ENCODE results near the gene DCC. TPM values are rescaled to one million over a fixed set of nuclear protein-coding genes. Genes with fewer than 3 reads are reported as not detected.

The DCC gene
- total and polyA plus RNA-seq, 9 donors = under 0.01 to 0.77 (median 0.30) TPM; not detected in 3

DNA sequence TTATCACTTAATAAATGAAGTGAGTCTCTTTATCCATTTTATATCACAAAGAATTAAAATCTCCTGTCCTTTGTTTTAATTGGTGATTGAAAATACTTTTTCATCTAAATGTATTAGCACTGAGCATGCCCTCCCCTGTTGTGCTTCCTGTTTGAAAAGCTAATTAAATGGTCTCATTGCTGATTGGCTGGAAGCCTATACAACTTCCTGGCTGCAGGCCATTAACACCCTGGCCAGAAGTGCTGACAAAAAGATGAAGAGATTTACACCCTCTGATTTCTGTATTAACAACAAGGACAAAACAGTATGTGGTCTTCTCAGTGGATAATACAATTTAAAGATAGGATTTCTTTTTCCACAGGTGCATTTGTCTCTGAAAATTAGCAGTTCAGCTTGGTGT, 548.0 kb downstream of the DCC start:
- no peak for DNase-seq
- no peaks in the 10 kb centered on the region for H3K36me3 ChIP-seq
- H3K4me3 ChIP-seq = no peak overlapping the region
- intact Hi-C loops (cut with DNase I) = no loop called here
- no peaks in the 10 kb centered on the region for H3K4me1 ChIP-seq (ENCODE audit: insufficient read depth)
- no peak overlapping the region for H3K27ac ChIP-seq
- TF ChIP-seq, protein P1, sequence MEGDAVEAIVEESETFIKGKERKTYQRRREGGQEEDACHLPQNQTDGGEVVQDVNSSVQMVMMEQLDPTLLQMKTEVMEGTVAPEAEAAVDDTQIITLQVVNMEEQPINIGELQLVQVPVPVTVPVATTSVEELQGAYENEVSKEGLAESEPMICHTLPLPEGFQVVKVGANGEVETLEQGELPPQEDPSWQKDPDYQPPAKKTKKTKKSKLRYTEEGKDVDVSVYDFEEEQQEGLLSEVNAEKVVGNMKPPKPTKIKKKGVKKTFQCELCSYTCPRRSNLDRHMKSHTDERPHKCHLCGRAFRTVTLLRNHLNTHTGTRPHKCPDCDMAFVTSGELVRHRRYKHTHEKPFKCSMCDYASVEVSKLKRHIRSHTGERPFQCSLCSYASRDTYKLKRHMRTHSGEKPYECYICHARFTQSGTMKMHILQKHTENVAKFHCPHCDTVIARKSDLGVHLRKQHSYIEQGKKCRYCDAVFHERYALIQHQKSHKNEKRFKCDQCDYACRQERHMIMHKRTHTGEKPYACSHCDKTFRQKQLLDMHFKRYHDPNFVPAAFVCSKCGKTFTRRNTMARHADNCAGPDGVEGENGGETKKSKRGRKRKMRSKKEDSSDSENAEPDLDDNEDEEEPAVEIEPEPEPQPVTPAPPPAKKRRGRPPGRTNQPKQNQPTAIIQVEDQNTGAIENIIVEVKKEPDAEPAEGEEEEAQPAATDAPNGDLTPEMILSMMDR (IDR thresholded peaks at IDR 0.05) = no peak
- TF ChIP-seq EP300 (IDR thresholded peaks at IDR 0.05) (no peak), POLR2A (IDR thresholded peaks at IDR 0.05) (no peak)
- H3K9me3 ChIP-seq = no peaks in the 10 kb centered on the region
- H3K27me3 ChIP-seq = no peaks in the 10 kb centered on the region

DNA sequence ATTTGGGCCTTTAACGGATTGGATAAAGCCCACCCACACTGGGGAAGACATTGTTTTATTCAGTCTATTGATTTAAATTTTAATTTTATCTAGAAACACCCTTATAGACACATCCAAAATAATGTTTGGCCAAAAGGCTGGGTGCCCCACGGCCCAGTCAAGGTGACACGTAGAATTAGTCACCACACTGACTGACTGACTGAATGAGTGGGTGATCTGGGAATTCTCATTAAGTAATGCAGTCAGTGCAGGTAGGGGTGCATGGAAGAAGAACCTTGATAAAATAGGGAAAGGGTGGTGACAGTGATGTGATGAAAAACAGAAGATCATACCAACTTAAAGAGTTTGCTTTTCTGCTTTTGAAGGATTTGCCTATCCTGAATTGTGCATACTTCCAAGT, 554.8 kb downstream of the DCC start:
- Histone ChIP-seq H3K4me3 (no peak overlapping the region), H3K27me3 (no peaks in the 10 kb centered on the region), H3K36me3 (no peaks in the 10 kb centered on the region), H3K9me3 (no peaks in the 10 kb centered on the region), H3K4me1 (ENCODE audit: insufficient read depth) (no peaks in the 10 kb centered on the region), H3K27ac (no peak overlapping the region)
- 85 to 92% (median 90%) methylated on average over 3 of the region's 3 CpGs for WGBS, 3 donors
- no peak for DNase-seq
- TF ChIP-seq, protein P1 (IDR thresholded peaks at IDR 0.05) = no peak
- TF ChIP-seq EP300 (IDR thresholded peaks at IDR 0.05) (no peak), POLR2A (IDR thresholded peaks at IDR 0.05) (no peak)
- intact Hi-C loops (cut with DNase I) = no loop called here

DNA sequence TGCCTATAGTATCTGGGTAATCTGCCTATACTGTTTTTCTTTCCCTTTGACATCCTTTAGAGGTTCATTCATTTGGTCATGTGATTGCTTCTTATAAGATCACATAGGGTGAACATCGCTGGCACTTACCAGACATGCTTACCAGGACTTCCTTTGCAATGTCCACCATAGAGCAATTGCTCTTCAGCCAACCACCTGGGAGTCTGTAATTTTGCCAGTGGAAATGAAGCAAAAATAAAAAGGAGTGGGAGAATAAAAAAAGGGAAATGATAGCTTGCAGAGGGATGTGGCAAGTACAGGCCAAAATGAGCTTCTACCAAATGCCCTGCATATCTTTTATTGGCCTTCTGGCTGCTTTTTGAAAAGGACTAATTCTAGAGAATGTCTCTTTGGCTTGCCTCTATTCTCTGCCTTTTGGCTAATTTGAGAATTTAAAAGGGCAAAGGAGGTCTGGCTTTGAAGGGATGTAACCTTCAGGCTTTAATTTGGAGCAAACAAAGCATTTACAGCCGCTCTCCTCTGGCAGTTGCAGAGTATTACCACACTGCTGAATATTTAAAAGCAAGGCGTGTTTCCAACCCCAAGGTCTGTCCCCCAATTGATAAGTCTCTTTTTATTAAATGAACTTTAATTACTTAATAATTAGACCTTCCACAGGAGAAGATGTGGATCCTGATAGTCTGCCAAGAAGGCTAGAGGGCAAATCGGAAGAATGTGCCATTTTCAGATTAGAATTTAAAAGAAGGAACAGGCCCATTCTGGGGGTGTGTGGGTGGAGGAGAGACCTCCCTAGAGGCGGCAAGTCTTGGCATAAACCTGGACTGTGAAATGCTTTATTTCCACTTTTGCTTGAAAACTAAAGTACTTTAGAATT, 557.9 kb downstream of the DCC start:
- Histone ChIP-seq H3K9me3 (no peaks in the 10 kb centered on the region), H3K27ac (no peak overlapping the region), H3K4me1 (ENCODE audit: insufficient read depth) (no peaks in the 10 kb centered on the region), H3K27me3 (no peaks in the 10 kb centered on the region), H3K36me3 (no peaks in the 10 kb centered on the region), H3K4me3 (no peak overlapping the region)
- TF ChIP-seq, protein P1 (IDR thresholded peaks at IDR 0.05) = no peak
- TF ChIP-seq POLR2A (IDR thresholded peaks at IDR 0.05) = no peak
- TF ChIP-seq EP300 (IDR thresholded peaks at IDR 0.05) = no peak
- intact Hi-C loops (cut with DNase I) = no loop called here
- no peak for DNase-seq
- 23 to 34% (median 24%) methylated on average over 5 of the region's 5 CpGs for WGBS, 3 donors

DNA sequence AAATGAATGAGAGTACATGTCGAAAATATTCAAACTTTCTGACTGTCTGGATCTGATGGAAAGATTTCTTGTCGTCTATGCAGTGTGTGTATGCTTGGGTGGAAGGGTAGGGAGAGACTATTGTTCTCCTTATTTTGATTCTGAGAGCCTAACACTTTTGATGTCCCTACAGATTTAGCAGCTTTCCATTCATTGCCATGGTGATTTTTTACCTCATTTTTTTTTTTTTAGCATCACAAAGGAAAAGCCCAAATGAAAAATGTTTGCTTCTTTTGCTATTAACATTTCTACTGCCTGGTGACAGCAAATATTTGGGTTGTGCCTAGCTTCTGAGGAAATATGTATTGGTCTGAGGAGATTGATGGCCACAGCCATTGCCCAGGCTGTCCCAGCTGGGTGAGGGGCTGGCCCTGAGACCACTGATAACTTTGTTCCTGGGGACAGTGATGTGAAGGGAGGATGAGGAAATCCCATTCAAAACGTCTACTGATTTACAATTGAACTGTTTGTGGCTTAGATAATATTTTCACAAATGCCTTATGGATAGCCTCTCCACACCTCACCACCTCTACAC, 558.6 kb downstream of the DCC start:
- Histone ChIP-seq H3K9me3 (no peaks in the 10 kb centered on the region), H3K27me3 (no peaks in the 10 kb centered on the region), H3K27ac (no peak overlapping the region), H3K36me3 (no peaks in the 10 kb centered on the region), H3K4me3 (no peak overlapping the region), H3K4me1 (ENCODE audit: insufficient read depth) (no peaks in the 10 kb centered on the region)
- TF ChIP-seq, protein P1 (IDR thresholded peaks at IDR 0.05) = no peak
- no peak for TF ChIP-seq POLR2A (IDR thresholded peaks at IDR 0.05)
- TF ChIP-seq EP300 (IDR thresholded peaks at IDR 0.05) = no peak
- intact Hi-C loops (cut with DNase I) = no loop called here
- whole genome bisulfite sequencing, 3 donors = 27 to 28% (median 28%) methylated on average over 3 of the region's 3 CpGs
- DNase-seq = no peak
